K562 (cell line): Measurements from ENCODE around the gene SH3BP5L. TPM values are rescaled to one million over a fixed set of nuclear protein-coding genes. Genes with fewer than 3 reads are reported as not detected.

ENCODE experiments used
- BHLHE40 ChIP-seq: IDR thresholded peaks from 2 replicates; pipeline ENCODE4 v1.6.1; 2011; ENCODE audit warnings: low read length, improper control_type of control experiment
- CHD4 ChIP-seq: fragments of 200-600 bp; sonication (generic); IDR thresholded peaks from 3 replicates; pipeline ENCODE4 v1.6.1; 2012; ENCODE audit warnings: low read depth, mild to moderate bottlenecking, mixed read lengths, low read length, inconsistent platforms; ENCODE audit not compliant: insufficient read depth, insufficient replicate concordance, poor library complexity, severe bottlenecking
- DIDO1 ChIP-seq: fragments of 450-650 bp; IDR thresholded peaks from 2 replicates; pipeline ENCODE4 v1.6.1; 2016; ENCODE audit warnings: low read depth, missing biosample characterization, missing genetic modification characterization
- ELF2 ChIP-seq: fragments of 250-450 bp; sonication (Bioruptor Pico); IDR thresholded peaks from 2 replicates; pipeline ENCODE4 v1.5.0; 2021; ENCODE audit warnings: mild to moderate bottlenecking
- ETV1 ChIP-seq: fragments of 450-650 bp; conservative IDR thresholded peaks from 2 replicates; pipeline ENCODE4 v1.6.1; 2016; ENCODE audit warnings: missing genetic modification characterization, control low read depth, low read depth, missing compliant biosample characterization
- FOSL1 ChIP-seq: fragments of 200-800 bp; sonication (Bioruptor generic); conservative IDR thresholded peaks from 2 replicates; pipeline ENCODE4 v1.6.1; 2016; ENCODE audit warnings: missing genetic modification characterization, missing compliant biosample characterization
- FOXK2 ChIP-seq, 2 experiments: fragments of 450-650 bp; IDR thresholded peaks in 1 of 2; conservative IDR thresholded peaks in 1 of 2; 2 replicates each; pipeline ENCODE4 v1.6.1; 2016; ENCODE audit warnings: low read depth in 2 of 2, mild to moderate bottlenecking in 1 of 2
- MNT ChIP-seq, 2 experiments: fragments of 450-650 bp; conservative IDR thresholded peaks; 2 replicates each; pipeline ENCODE4 v1.6.1; 2017; ENCODE audit warnings: mild to moderate bottlenecking in 2 of 2, moderate library complexity in 2 of 2
- NFRKB ChIP-seq: fragments of 450-650 bp; IDR thresholded peaks from 2 replicates; pipeline ENCODE4 v1.6.1; 2016; ENCODE audit warnings: low read depth
- RAD21 ChIP-seq, 2 experiments: fragments of 250-450 bp in 1 of 2; fragments of 450-650 bp in 1 of 2; sonication (Bioruptor Pico) in 1 of 2; formaldehyde crosslinking in 1 of 2; IDR thresholded peaks in 1 of 2; conservative IDR thresholded peaks in 1 of 2; 2 replicates each; pipeline versions ENCODE4 v1.4.0 to v1.8.0; 2020 to 2022; ENCODE audit warnings: mild to moderate bottlenecking in 2 of 2, moderate library complexity in 1 of 2
- SOX6 ChIP-seq: fragments of 450-650 bp; IDR thresholded peaks from 2 replicates; pipeline ENCODE4 v1.6.1; 2014; ENCODE audit warnings: mild to moderate bottlenecking
- ZBED1 ChIP-seq: IDR thresholded peaks from 2 replicates; pipeline ENCODE4 v1.6.1; 2014
- ZNF12 ChIP-seq: sonication (generic); formaldehyde crosslinking; IDR thresholded peaks from 2 replicates; pipeline ENCODE4 v1.4.0; 2020; ENCODE audit warnings: mild to moderate bottlenecking, missing genetic modification reagents
- polyA plus RNA-seq, 8 experiments: library from polyadenylated mRNA; depleted of rRNA in 4 of 8; stranded (reverse) in 5 of 8; unstranded in 3 of 8; fragments of >200 nt; fragmentation: Nextera tagmentation in 2 of 8; fragmentation: Illumina TruSeq in 1 of 8; extraction: Ambion mirVana in 2 of 8; extraction: Trizol in 1 of 8; gene quantifications; 2 replicates each; pipeline versions ENCODE4 v1.2.1 to v1.2.3, GENCODE V29; 2011 to 2014; ENCODE audit warnings: inconsistent platforms in 1 of 8, missing spikeins in 1 of 8
- total RNA-seq, 7 experiments: library from RNA; depleted of rRNA in 6 of 7; stranded (reverse); fragments of >200 nt in 6 of 7; fragmentation: Illumina TruSeq in 2 of 7; extraction: Trizol in 2 of 7; gene quantifications; 2 replicates each; pipeline versions ENCODE4 v1.2.1 to v1.2.3, GENCODE V29; 2011 to 2021; ENCODE audit warnings: low replicate concordance in 1 of 7
- TF ChIP-seq, protein P1 (sequence below), 2 experiments: fragments of 200-800 bp in 1 of 2; sonication (Bioruptor generic) in 1 of 2; sonication (generic) in 1 of 2; formaldehyde crosslinking in 1 of 2; IDR thresholded peaks in 1 of 2; conservative IDR thresholded peaks in 1 of 2; 2 replicates each; pipeline versions ENCODE4 v1.5.0 to v1.6.1; 2016 to 2020; ENCODE audit warnings: missing compliant biosample characterization in 1 of 2, missing genetic modification characterization in 1 of 2, missing genetic modification reagents in 1 of 2
- TF ChIP-seq, protein P2 (sequence below): fragments of 250-450 bp; sonication (Bioruptor Pico); IDR thresholded peaks from 2 replicates; pipeline ENCODE4 v1.8.0; 2021; ENCODE audit warnings: borderline replicate concordance, mild to moderate bottlenecking, moderate library complexity; ENCODE audit not compliant: poor library complexity, severe bottlenecking
- TF ChIP-seq, protein P3 (sequence below): fragments of 200-800 bp; sonication (Bioruptor generic); IDR thresholded peaks from 2 replicates; pipeline ENCODE4 v1.6.1; 2016; ENCODE audit warnings: missing genetic modification characterization, missing compliant biosample characterization
- TF ChIP-seq, protein P4 (sequence below): sonication (generic); IDR thresholded peaks from 2 replicates; pipeline ENCODE4 v1.6.1; 2016

Gene SH3BP5L
- total and polyA plus RNA-seq, 9 of the 15 experiments (the other 6 are each of a cell fraction or from before 2014, with no cell fraction given), result 1.9 to 26.5 (median 15.8) TPM

DNA sequence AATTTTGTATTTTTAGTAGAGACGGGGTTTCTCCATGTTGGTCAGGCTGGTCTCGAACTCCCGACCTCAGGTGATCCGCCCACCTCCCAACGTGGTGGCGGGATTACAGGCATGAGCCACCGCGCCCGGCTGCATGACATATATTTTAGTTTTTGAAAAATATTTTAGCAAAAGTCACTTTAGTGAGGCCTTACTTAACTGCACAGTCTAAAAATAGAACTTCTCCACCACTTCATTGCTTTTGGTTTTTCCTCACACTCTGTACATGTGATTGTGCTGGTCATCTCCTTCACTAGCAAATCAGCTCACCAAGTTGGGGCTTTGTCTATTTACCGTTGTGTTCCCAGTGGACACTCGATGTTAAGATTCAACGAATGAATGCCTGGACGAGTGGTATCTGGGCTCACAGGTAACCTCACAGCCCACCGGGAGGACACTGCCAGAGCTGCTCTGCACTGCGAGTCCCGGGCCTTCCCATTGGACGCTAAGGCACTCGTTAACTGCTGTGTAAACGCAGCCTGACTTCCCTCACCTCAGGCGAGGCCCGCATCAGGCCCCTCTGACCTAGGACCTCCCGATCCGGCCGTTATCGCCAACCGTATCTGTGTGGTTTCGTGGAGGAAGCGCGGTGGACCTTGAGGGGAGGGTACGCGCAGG, 47.2 kb upstream of the SH3BP5L start (continued):
- TF ChIP-seq RAD21 (CRISPR knock-in tag; conservative IDR thresholded peaks at IDR 0.05 in 1 of 2, IDR thresholded peaks at IDR 0.05 in 1 of 2) (no peak; a peak in 1 of 4 replicates), CHD4 (no peak), ELF2 (CRISPR knock-in tag) (no peak), DIDO1 (peak; percentile 49; the same call in 1 of the 2 replicates), FOSL1 (tag) (no peak), FOXK2 (conservative IDR thresholded peaks at IDR 0.05 in 1 of 2, IDR thresholded peaks at IDR 0.05 in 1 of 2; ENCODE audit: low read depth in 2 of 2) (no peak), MNT (conservative IDR thresholded peaks at IDR 0.05) (peak; percentile 7 to 56; a peak in 2 of 4 replicates), ETV1 (tag) (no peak), NFRKB (no peak), SOX6 (no peak), BHLHE40 (no peak), ZBED1 (no peak), ZNF12 (CRISPR knock-in tag) (no peak)
- TF ChIP-seq, protein P1, sequence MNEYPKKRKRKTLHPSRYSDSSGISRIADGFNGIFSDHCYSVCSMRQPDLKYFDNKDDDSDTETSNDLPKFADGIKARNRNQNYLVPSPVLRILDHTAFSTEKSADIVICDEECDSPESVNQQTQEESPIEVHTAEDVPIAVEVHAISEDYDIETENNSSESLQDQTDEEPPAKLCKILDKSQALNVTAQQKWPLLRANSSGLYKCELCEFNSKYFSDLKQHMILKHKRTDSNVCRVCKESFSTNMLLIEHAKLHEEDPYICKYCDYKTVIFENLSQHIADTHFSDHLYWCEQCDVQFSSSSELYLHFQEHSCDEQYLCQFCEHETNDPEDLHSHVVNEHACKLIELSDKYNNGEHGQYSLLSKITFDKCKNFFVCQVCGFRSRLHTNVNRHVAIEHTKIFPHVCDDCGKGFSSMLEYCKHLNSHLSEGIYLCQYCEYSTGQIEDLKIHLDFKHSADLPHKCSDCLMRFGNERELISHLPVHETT (CRISPR knock-in tag; conservative IDR thresholded peaks at IDR 0.05 in 1 of 2, IDR thresholded peaks at IDR 0.05 in 1 of 2), result no peak
- TF ChIP-seq, protein P2, sequence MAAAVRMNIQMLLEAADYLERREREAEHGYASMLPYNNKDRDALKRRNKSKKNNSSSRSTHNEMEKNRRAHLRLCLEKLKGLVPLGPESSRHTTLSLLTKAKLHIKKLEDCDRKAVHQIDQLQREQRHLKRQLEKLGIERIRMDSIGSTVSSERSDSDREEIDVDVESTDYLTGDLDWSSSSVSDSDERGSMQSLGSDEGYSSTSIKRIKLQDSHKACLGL, result no peak
- TF ChIP-seq, protein P3, sequence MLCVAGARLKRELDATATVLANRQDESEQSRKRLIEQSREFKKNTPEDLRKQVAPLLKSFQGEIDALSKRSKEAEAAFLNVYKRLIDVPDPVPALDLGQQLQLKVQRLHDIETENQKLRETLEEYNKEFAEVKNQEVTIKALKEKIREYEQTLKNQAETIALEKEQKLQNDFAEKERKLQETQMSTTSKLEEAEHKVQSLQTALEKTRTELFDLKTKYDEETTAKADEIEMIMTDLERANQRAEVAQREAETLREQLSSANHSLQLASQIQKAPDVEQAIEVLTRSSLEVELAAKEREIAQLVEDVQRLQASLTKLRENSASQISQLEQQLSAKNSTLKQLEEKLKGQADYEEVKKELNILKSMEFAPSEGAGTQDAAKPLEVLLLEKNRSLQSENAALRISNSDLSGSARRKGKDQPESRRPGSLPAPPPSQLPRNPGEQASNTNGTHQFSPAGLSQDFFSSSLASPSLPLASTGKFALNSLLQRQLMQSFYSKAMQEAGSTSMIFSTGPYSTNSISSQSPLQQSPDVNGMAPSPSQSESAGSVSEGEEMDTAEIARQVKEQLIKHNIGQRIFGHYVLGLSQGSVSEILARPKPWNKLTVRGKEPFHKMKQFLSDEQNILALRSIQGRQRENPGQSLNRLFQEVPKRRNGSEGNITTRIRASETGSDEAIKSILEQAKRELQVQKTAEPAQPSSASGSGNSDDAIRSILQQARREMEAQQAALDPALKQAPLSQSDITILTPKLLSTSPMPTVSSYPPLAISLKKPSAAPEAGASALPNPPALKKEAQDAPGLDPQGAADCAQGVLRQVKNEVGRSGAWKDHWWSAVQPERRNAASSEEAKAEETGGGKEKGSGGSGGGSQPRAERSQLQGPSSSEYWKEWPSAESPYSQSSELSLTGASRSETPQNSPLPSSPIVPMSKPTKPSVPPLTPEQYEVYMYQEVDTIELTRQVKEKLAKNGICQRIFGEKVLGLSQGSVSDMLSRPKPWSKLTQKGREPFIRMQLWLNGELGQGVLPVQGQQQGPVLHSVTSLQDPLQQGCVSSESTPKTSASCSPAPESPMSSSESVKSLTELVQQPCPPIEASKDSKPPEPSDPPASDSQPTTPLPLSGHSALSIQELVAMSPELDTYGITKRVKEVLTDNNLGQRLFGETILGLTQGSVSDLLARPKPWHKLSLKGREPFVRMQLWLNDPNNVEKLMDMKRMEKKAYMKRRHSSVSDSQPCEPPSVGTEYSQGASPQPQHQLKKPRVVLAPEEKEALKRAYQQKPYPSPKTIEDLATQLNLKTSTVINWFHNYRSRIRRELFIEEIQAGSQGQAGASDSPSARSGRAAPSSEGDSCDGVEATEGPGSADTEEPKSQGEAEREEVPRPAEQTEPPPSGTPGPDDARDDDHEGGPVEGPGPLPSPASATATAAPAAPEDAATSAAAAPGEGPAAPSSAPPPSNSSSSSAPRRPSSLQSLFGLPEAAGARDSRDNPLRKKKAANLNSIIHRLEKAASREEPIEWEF (CRISPR knock-in tag), result 0 out of 2 replicates have a peak, but pooled peaks have one; percentile 43
- TF ChIP-seq, protein P4, sequence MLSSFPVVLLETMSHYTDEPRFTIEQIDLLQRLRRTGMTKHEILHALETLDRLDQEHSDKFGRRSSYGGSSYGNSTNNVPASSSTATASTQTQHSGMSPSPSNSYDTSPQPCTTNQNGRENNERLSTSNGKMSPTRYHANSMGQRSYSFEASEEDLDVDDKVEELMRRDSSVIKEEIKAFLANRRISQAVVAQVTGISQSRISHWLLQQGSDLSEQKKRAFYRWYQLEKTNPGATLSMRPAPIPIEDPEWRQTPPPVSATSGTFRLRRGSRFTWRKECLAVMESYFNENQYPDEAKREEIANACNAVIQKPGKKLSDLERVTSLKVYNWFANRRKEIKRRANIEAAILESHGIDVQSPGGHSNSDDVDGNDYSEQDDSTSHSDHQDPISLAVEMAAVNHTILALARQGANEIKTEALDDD, result peak; percentile 79
